SU-DHL-6 (cell line): ENCODE results near the gene RHOH.

Experiments used
- H2AFZ ChIP-seq: fragments of 200-600 bp; sonication (generic); 2 replicates; pipeline ENCODE4 v1.6.1; 2014; ENCODE audit warnings: low read depth, mild to moderate bottlenecking, moderate library complexity, mixed read lengths, antibody characterized with exemption, low read length; ENCODE audit not compliant: severe bottlenecking
- H3F3A ChIP-seq: fragments of 200-600 bp; shearing (Covaris generic); 2 replicates; pipeline ENCODE4 v1.6.0; 2016; ENCODE audit warnings: antibody characterized with exemption, mild to moderate bottlenecking; ENCODE audit not compliant: insufficient read depth
- H3K27ac ChIP-seq: fragments of 200-600 bp; sonication (generic); 2 replicates; pipeline ENCODE4 v1.5.1; 2016; ENCODE audit warnings: low read depth, mild to moderate bottlenecking, low read length, moderate library complexity, mixed read lengths
- H3K27me3 ChIP-seq: fragments of 200-600 bp; sonication (generic), shearing (Covaris generic); 2 replicates; pipeline ENCODE4 v1.6.0; 2014; ENCODE audit warnings: mild to moderate bottlenecking, low read length
- H3K36me3 ChIP-seq: fragments of 200-600 bp; sonication (generic); 2 replicates; pipeline ENCODE4 v1.6.1; 2014; ENCODE audit warnings: mild to moderate bottlenecking, low read length, mixed read lengths
- H3K4me2 ChIP-seq: fragments of 300-600, 200-600 bp; shearing (Covaris generic), sonication (generic); 2 replicates; pipeline ENCODE4 v1.6.0; 2014; ENCODE audit warnings: low read length, low read depth, mild to moderate bottlenecking; ENCODE audit not compliant: poor library complexity, severe bottlenecking
- H3K4me3 ChIP-seq: fragments of 200-600 bp; sonication (generic); 2 replicates; pipeline ENCODE4 v1.5.1; 2014; ENCODE audit warnings: antibody characterized with exemption, low read length, mild to moderate bottlenecking, mixed read lengths; ENCODE audit not compliant: insufficient read depth, poor library complexity, severe bottlenecking
- H3K79me2 ChIP-seq: fragments of 200-600 bp; sonication (generic); 2 replicates; pipeline ENCODE4 v1.6.1; 2014; ENCODE audit warnings: mild to moderate bottlenecking, low read length, moderate library complexity; ENCODE audit not compliant: insufficient read depth
- H3K9ac ChIP-seq: fragments of 200-600 bp; sonication (generic); 2 replicates; pipeline ENCODE4 v1.7.0; 2014; ENCODE audit warnings: mild to moderate bottlenecking, low read length
- H3K9me2 ChIP-seq: fragments of 200-600 bp; sonication (generic); replicated peaks from 2 replicates; pipeline ENCODE4 v1.6.1; 2014; ENCODE audit warnings: low read length; ENCODE audit not compliant: insufficient read depth
- H3K9me3 ChIP-seq: fragments of 200-600 bp; sonication (generic); 2 replicates; pipeline ENCODE4 v1.6.1; 2014; ENCODE audit warnings: low read length, mixed read lengths; ENCODE audit not compliant: insufficient read depth
- H4K20me1 ChIP-seq: fragments of 200-600 bp; sonication (generic); 2 replicates; pipeline ENCODE4 v1.6.1; 2014; ENCODE audit warnings: low read depth, mild to moderate bottlenecking, antibody characterized with exemption, low read length, moderate library complexity, mixed read lengths
- CTCF ChIP-seq: fragments of 200-600 bp; sonication (generic); IDR thresholded peaks from one replicate; pipeline ENCODE4 v1.5.1; 2017; ENCODE audit warnings: antibody characterized with exemption, mild to moderate bottlenecking, low read length, moderate library complexity; ENCODE audit not compliant: insufficient read depth, poor library complexity, severe bottlenecking
- EZH2phosphoT487 ChIP-seq: fragments of 200-600 bp; sonication (generic), shearing (Covaris generic); conservative IDR thresholded peaks from 2 replicates; pipeline ENCODE4 v1.6.1; 2018; ENCODE audit warnings: mild to moderate bottlenecking, antibody characterized with exemption, low read length, moderate library complexity, mixed read lengths

RHOH gene

GRCh38 chr4:40199179-40199670 is 2.4 kb downstream of the RHOH start:
- H3K4me2 ChIP-seq: peak overlapping the region; percentile 98
- H3K9me3 ChIP-seq: no peaks in the 10 kb centered on the region
- no peaks in the 10 kb centered on the region for H3K9me2 ChIP-seq
- no peaks in the 10 kb centered on the region; the same call in 1 of the 2 replicates for H4K20me1 ChIP-seq
- peaks cover 90% of the 10 kb centered on the region for H3F3A ChIP-seq
- peak overlapping the region; percentile 95 for H3K4me3 ChIP-seq
- H3K9ac ChIP-seq: peak overlapping the region; percentile 88
- peaks cover 26% of the 10 kb centered on the region for H3K36me3 ChIP-seq
- H2AFZ ChIP-seq: no peak overlapping the region
- no peaks in the 10 kb centered on the region for H3K27me3 ChIP-seq
- TF ChIP-seq CTCF (no peak), EZH2phosphoT487 (no peak)
- H3K27ac ChIP-seq: peak overlapping the region; percentile 99
- H3K79me2 ChIP-seq: peaks cover 94% of the 10 kb centered on the region

GRCh38 chr4:40199999-40200874 is 3.4 kb downstream of the RHOH start:
- H3K4me2 ChIP-seq: peak overlapping the region; percentile 98
- H3F3A ChIP-seq: peaks cover 84% of the 10 kb centered on the region
- peak overlapping the region; percentile 95 for H3K4me3 ChIP-seq
- H2AFZ ChIP-seq: no peak overlapping the region
- H4K20me1 ChIP-seq: no peaks in the 10 kb centered on the region; the same call in 1 of the 2 replicates
- no peaks in the 10 kb centered on the region for H3K9me3 ChIP-seq
- peak overlapping the region; percentile 99 for H3K27ac ChIP-seq
- peak overlapping the region; percentile 88 for H3K9ac ChIP-seq
- H3K36me3 ChIP-seq: peaks cover 26% of the 10 kb centered on the region
- H3K27me3 ChIP-seq: no peaks in the 10 kb centered on the region
- H3K9me2 ChIP-seq: no peaks in the 10 kb centered on the region
- H3K79me2 ChIP-seq: peaks cover 98% of the 10 kb centered on the region
- TF ChIP-seq CTCF (no peak), EZH2phosphoT487 (no peak)

- peaks cover 83% of the 10 kb centered on the region for H3F3A ChIP-seq
Observed at GRCh38 chr4:40200875-40201801, 4.3 kb downstream of the RHOH start.

More at GRCh38 chr4:40200875-40201801, 4.3 kb downstream of the RHOH start:
- Histone ChIP-seq H3K9ac (peak overlapping the region; percentile 88), H3K9me2 (no peaks in the 10 kb centered on the region), H3K36me3 (peaks cover 26% of the 10 kb centered on the region), H3K27me3 (no peaks in the 10 kb centered on the region), H3K79me2 (peaks cover 98% of the 10 kb centered on the region), H3K4me2 (peak overlapping the region; percentile 98), H3K4me3 (peak overlapping the region; percentile 95), H3K27ac (peak overlapping the region; percentile 99), H2AFZ (no peak overlapping the region), H3K9me3 (no peaks in the 10 kb centered on the region), H4K20me1 (no peaks in the 10 kb centered on the region; the same call in 1 of the 2 replicates)
- TF ChIP-seq CTCF (no peak), EZH2phosphoT487 (no peak)
